Body of pancreas (tissue), 4 donors: ENCODE results near the gene SNAPC2. TPM values are rescaled to one million over a fixed set of nuclear protein-coding genes. Genes with fewer than 3 reads are reported as not detected.

Experiments used
- ATAC-seq: fragments of 150-250 bp; one replicate; pipeline ENCODE4 v1.9.1; 2016
- DNase-seq, 4 donors: peaks; one replicate each; pipeline ENCODE4 v3.0.0-alpha.2; 2019
- H3K27ac ChIP-seq, 4 donors: fragments of 200-600 bp; sonication (generic); 1 replicate in 3 of 4; 2 replicates in 1 of 4; pipeline versions ENCODE4 v1.5.1 to v1.6.1; 2016 to 2019; ENCODE audit warnings: mild to moderate bottlenecking in 1 of 4, mixed read lengths in 1 of 4, moderate library complexity in 1 of 4
- H3K27me3 ChIP-seq, 2 donors: fragments of 200-600 bp; sonication (generic); one replicate each; pipeline ENCODE4 v1.6.0; 2016; ENCODE audit warnings: mild to moderate bottlenecking in 1 of 2
- H3K36me3 ChIP-seq, 2 donors: fragments of 200-600 bp; sonication (generic); replicated peaks in 1 of 2; 2 replicates each; pipeline ENCODE4 v1.5.1; 2016; ENCODE audit warnings: low read depth in 2 of 2; ENCODE audit not compliant: insufficient read depth in 1 of 2
- H3K4me1 ChIP-seq: fragments of 200-600 bp; sonication (generic); one replicate; pipeline ENCODE4 v1.6.0; 2016
- H3K4me3 ChIP-seq, 2 donors: fragments of 200-600 bp; sonication (generic); 1 replicate in 1 of 2; 2 replicates in 1 of 2; pipeline ENCODE4 v1.5.1; 2016 to 2019
- H3K9me3 ChIP-seq, 3 donors: fragments of 200-600 bp; sonication (generic); 1 replicate in 2 of 3; 2 replicates in 1 of 3; pipeline ENCODE4 v1.5.1; 2016
- CTCF ChIP-seq, 7 experiments: fragments of 450-650 bp in 4 of 7; fragments of 200-600 bp in 3 of 7; sonication (generic) in 3 of 7; IDR thresholded peaks; one replicate each; pipeline ENCODE4 v1.5.1; 2016 to 2019; ENCODE audit warnings: antibody characterized with exemption in 7 of 7
- POLR2A ChIP-seq, 3 donors: fragments of 450-650 bp; IDR thresholded peaks; one replicate each; pipeline ENCODE4 v1.6.1; 2016; ENCODE audit warnings: antibody characterized with exemption in 3 of 3, mild to moderate bottlenecking in 2 of 3
- WGBS, 2 donors: methylation state at CpG; one replicate each; pipeline ENCODE4 v1.1.5; 2017; 5-methylcytosine and 5-hydroxymethylcytosine counted together
- intact Hi-C: fragments of 100-400 bp; cut with DNase I; formaldehyde crosslinking; loops from one replicate; pipeline ENCODE4 v1.15.1; 2023
- total RNA-seq, 2 donors: library from RNA; depleted of rRNA; stranded (reverse); fragments of >200 nt; gene quantifications; one replicate each; pipeline ENCODE4 v1.1.0, GENCODE V29; 2016

SNAPC2 gene
- total RNA-seq, 2 donors from 2014 or later: 6.3 to 9.1 TPM

GRCh38 chr19:7943444-7944176, 23.5 kb downstream of the SNAPC2 start, which contains the start of gene TIMM44:
Gene TIMM44 (minus strand): TSS chr19:7943666. CDS start chr19:7943651, 15 bp downstream.
- no peaks in the 10 kb centered on the region for H3K9me3 ChIP-seq
- H3K4me1 ChIP-seq: peaks cover 27% of the 10 kb centered on the region
- H3K36me3 ChIP-seq: peaks cover 0 to 4% of the 10 kb centered on the region in 2 donors
- ATAC-seq (peak; percentile 98), DNase-seq (peak; percentile 99 to 100 (median 99))
- peak within 1 kb of the TSS; percentile 52 to 57 for H3K4me3 ChIP-seq
- intact Hi-C loops: no loop called here
- TF ChIP-seq POLR2A (IDR thresholded peaks at IDR 0.05) (peak; percentile 85 to 95 (median 87)), CTCF (IDR thresholded peaks at IDR 0.05) (no peak)
- peak within 1 kb of the TSS; percentile 88 to 100 (median 96) for H3K27ac ChIP-seq
- no peaks in the 10 kb centered on the region for H3K27me3 ChIP-seq
- 0 to 1% methylated on average over 17 to 50 of the region's 56 CpGs for WGBS, 2 donors

- peak; percentile 49 for ATAC-seq
- DNase-seq: peak; percentile 86 to 90 (median 88)
Observed at GRCh38 chr19:7944177-7944761, 24.1 kb downstream of the SNAPC2 start.

GRCh38 chr19:7947939-7948338, 27.8 kb downstream of the SNAPC2 start:
- H3K4me3 ChIP-seq: no peak overlapping the region
- no peak for ATAC-seq
- H3K4me1 ChIP-seq: peaks cover 5% of the 10 kb centered on the region
- no peak overlapping the region for H3K27ac ChIP-seq
- 94% methylated on average over 4 of the region's 4 CpGs for WGBS, 2 donors
- intact Hi-C loops: loop anchor here (5.0 kb wide), 1 partner anchor 299 kb away; no protein-coding TSS in a partner anchor
- no peaks in the 10 kb centered on the region for H3K36me3 ChIP-seq
- no peak for DNase-seq
- H3K9me3 ChIP-seq: no peaks in the 10 kb centered on the region
- no peaks in the 10 kb centered on the region for H3K27me3 ChIP-seq
- TF ChIP-seq CTCF (IDR thresholded peaks at IDR 0.05): no peak
- TF ChIP-seq POLR2A (IDR thresholded peaks at IDR 0.05): no peak

More at GRCh38 chr19:7944177-7944761, 24.1 kb downstream of the SNAPC2 start:
- peaks cover 0 to 4% of the 10 kb centered on the region in 2 donors for H3K36me3 ChIP-seq
- H3K9me3 ChIP-seq: no peaks in the 10 kb centered on the region
- H3K4me3 ChIP-seq: peak overlapping the region in 1 of 2 donors; percentile 5
- TF ChIP-seq POLR2A (IDR thresholded peaks at IDR 0.05): no peak
- TF ChIP-seq CTCF (IDR thresholded peaks at IDR 0.05): peak; percentile 79 to 94 (median 84)
- intact Hi-C loops: no loop called here
- peaks cover 27% of the 10 kb centered on the region for H3K4me1 ChIP-seq
- no peaks in the 10 kb centered on the region for H3K27me3 ChIP-seq
- H3K27ac ChIP-seq: peak overlapping the region; percentile 88 to 100 (median 96)
- WGBS, 2 donors: 24 to 47% methylated on average over 11 to 18 of the region's 18 CpGs

- DNase-seq (no peak), ATAC-seq (no peak)
- TF ChIP-seq POLR2A (IDR thresholded peaks at IDR 0.05) (no peak), CTCF (IDR thresholded peaks at IDR 0.05) (no peak)
- no peak overlapping the region for H3K27ac ChIP-seq
- no peak overlapping the region for H3K4me3 ChIP-seq
- no peaks in the 10 kb centered on the region for H3K4me1 ChIP-seq
- 35 to 45% methylated on average over 3 of the region's 3 CpGs for WGBS, 2 donors
- H3K36me3 ChIP-seq: no peaks in the 10 kb centered on the region
- intact Hi-C loops: no loop called here
- no peaks in the 10 kb centered on the region for H3K9me3 ChIP-seq
- no peaks in the 10 kb centered on the region for H3K27me3 ChIP-seq
Observed at GRCh38 chr19:7953060-7953459, 32.9 kb downstream of the SNAPC2 start.
